Inflammatory macrophage treated with lipopolysaccharide for 1 hour (primary cell): Measurements from ENCODE around the gene RAPGEF6.
"Not testable (repeated sequence)": the region's sequence is repeated elsewhere in the genome, so short reads cannot be mapped to it uniquely, and the experiment has no call there.

Experiments used
- DNase-seq, 2 donors: peaks; one replicate each; pipeline ENCODE4 v3.0.0-alpha.2; 2020 to 2022

The RAPGEF6 gene

GRCh38 chr5:131641494-131641893 lies 6.5 kb upstream of the RAPGEF6 start:
- DNase-seq: no peak

DNA sequence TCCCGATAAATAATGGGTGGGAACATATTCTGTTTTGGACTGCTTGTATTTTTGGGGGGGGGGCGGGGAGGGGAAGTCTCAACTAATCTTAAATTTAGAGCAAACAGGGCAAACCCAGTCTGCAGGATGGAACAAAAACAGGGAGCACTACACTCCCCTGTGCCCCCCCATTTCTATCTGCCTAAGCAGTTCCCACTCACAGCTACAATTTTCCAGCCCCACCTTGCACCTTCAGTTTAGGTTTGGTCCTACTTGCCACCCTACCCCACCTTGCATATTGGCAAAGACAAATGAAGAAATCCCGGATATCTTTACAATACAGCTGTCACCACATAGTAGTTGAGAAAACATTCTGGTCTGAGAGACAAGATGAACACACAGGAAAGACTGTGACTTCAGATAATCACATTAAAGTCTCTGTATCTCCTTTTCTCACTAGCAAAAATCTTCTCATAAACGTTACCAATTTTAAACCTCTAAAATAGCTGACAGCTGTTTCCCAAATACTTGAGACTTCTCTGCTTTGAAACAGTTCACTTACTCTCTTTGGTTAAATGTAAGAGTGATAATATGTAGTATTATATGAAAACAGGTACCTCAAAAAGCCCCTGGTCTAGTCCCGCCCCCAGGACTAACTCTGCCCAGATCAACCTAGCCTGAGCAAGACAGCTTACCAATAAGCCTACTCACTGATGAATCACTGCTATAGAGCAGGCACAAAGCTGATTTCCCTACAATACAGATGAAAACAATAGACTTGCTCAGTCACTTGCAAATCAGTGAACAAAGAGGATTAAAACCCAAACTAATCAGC lies 5.2 kb upstream of the RAPGEF6 start:
- DNase-seq: no peak

DNA sequence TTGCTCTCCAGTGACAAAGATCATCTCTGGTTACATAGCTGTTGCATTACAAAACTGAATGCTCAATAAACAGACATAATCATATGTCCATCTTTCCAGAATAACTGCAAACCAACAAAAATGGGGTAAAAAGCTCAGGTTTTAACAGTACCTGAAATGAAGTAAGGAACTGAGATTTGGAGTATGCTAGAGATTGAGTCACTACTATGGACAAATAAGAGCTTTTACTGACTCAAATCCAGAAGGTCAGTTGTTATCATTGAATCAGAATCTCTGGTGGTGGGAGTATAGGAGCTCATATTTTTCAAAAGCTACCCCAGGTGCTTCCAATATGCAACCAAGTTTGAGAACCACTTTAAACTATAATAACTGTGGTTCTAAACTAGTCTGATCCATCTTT lies 4.1 kb upstream of the RAPGEF6 start:
- DNase-seq: no peak

GRCh38 chr5:131637694-131638093 lies 2.7 kb upstream of the RAPGEF6 start:
- DNase-seq: no peak

DNA sequence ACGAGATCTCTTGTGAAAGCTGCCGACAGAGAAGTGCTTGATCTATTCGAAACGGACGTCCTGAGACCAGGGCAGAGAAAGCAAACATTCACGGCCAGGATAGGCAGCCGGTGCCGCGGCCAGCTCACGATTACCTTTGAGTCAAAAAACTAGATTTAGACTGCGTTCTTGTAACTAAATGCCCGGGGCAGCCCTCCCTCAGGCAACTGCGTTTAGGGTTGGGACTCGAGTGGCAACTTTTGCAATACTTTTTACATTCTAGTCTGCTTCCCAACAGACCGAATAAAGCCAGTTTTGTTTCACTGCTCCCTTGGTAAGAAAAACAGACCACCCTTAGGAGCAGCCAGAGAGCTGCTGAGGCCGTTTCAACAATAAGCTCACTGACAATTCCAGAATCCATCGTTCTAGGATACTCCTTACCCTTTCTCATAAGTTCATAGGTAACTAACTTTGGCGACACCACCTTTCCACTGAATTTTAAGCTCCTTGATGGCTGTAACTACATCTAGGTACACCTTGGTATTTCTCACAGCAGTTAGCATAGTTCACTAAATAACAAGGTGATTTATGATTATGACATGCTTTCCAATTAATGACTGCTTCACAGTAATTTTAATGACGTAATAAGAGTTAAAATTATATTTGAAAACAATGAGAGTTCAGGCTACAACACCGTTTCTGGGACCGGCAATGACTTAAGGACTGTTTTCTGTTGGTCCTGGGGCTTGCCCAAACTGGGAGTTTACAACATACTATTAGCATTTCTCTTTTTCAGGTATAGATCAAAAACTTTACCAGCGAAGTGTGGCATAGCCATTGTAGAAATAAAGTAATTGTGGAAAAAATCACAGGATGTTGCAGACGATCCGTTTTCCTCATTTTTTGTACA lies 899 bp upstream of the RAPGEF6 start:
- DNase-seq: peak; percentile 26 to 38

DNA sequence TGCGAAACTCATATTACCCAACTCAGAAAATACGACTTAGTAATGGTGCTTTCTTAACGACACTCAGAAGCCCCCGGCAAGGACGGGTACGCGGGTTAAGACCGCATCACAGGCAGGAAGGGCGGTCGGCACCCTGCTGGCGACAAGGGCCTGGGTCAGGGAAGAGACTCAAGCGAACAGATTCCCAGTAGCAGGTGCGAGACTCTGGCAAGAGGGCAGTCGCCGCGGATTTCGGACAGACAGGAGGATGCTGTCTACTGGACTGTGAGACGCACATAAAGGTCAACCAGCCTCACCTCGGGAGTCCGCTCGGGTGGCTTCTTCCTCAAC lies 398 bp downstream of the RAPGEF6 start:
- DNase-seq: peak in 1 of 2 donors; percentile 49

DNA sequence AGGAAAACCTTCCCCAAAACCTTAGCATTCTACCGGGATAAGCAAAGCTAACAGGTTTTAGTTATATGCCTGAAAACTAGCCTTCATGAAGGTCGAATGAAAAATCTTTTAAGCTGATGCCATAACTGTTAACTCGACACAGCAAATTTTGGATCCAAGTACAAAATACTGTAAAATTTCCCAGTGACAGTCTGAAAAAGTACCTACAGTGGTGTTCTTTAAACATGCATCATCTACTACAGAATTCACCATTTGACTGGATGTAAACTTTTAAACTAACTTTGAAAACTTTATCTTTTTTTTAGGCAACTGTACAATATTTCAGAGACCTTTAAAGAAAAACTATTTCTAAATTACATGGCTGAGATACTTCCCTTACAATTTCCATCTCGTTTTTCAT lies 791 bp downstream of the RAPGEF6 start:
- DNase-seq: peak; percentile 29 to 43

- peak in 1 of 2 donors; percentile 25 for DNase-seq
Measured at GRCh38 chr5:131633830-131634229, 1.2 kb downstream of the RAPGEF6 start.

DNA sequence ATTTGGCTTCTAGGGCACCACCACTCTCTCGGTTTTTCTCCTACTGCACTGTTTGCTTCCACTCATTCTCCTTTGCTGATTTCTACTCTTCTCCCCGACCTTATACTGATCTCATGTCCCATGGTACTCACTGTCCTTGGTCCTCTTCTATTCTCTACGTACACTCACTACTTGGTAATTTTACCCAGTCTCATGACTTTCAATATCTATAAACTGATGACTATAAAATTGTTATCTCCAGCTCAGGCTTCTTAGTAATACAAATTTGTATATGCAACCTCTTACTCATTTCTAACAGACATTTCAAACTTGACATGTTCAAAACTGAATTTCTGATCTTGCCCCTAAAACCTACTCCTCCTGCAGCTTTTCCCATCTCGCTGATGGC lies 4.1 kb downstream of the RAPGEF6 start:
- DNase-seq: no peak

DNA sequence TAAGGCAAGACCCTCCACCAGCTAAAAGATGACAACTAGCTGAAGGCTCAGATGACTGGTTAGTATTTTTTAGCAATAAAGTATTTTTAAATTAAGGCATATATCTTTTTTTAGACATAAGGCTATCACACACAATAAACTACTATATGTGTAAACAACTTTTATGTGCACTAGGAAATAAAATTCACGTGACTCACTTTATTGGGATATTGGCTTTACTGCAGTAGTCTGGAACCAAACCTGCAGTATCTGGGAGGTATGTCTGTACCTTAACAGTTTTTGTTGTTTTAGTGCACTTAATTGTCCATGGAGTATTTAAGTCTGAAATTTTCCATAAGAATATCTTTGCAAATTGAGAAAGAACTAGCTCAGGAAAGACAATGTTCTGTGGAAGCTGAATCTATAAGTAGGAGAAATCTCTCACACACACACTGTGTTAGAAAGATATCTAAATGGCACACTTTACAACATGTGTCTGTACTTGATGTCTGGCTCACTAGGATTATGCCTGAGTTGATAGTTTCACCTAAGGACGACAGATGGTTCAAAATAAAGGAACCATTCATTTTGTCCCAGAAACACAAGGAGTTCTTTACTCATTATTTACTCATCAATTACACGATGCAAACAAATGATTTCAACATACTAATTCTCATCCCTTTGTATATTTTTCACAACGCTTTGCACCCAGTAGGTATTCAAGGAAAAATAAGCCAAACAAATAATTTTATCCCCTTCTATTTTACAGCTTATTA lies 4.6 kb downstream of the RAPGEF6 start:
- no peak for DNase-seq

DNA sequence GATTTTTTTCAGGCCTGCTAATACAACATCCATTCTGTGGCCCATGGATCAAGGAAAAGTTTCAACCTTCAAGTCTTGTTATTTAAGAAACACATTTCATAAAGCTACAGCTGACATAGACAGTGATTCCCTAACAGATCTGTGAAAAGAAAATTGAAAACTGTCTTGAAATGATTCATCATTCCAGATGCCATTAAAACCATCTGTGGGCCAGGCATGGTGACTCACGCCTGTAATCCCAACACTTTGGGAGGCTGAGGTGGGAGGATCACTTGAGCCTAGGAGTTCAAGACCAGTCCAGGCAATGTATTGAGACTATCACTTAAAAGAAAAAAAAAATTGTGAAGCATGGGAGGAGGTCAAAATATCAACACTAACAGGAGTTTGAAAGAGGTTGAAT lies 6.0 kb downstream of the RAPGEF6 start:
- DNase-seq: no peak

DNA sequence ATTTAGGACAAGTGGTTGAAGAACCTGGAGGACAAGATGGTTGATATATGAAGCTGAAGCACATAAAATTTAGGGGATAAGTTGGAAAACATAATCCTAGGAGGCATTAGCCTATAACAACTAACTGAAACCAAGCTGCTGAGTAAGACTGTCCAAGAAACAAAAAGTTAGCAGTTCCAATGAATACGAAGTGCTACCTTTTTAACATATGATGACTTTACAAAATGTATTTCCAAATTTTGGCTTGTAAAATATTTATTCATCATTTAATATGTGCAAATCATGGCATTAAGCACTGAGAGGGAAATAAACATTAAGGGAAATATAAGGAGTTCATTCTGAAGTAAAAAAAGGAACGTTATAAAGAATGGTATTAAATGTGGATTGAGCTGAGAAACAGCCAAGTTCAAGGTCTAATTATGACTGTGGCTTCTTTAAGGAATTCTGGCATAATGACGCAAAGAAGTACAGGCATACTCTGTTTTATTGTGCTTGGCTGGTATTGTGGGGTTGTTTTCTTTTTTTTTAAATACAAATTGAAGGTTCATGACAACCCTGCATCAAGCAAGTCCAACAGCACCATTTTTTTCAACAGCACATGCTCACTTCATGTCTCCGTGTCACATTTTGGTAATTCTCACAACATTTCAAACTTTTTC lies 7.7 kb downstream of the RAPGEF6 start:
- DNase-seq: no peak

DNA sequence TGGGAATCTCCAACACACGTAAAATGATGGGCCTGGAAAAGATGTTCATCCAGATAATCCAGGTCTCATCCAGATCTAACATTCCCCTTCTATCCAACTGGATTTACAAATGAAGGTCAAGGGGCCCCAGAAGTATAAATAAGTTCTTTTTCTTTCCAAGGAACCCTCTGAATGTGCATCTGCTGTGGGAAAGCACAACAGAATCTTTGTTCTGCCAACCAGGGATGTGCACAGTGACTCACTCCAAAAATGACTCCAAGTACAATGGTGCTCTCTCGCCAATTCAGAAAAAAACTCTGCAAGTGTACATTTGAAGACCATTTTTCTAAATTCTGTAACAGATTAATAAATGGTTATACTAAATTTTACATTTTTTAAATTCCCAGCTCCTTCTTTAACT lies 12.4 kb downstream of the RAPGEF6 start:
- DNase-seq: no peak

GRCh38 chr5:131621164-131621563 lies 13.9 kb downstream of the RAPGEF6 start:
- DNase-seq: not testable (repeated sequence)

DNA sequence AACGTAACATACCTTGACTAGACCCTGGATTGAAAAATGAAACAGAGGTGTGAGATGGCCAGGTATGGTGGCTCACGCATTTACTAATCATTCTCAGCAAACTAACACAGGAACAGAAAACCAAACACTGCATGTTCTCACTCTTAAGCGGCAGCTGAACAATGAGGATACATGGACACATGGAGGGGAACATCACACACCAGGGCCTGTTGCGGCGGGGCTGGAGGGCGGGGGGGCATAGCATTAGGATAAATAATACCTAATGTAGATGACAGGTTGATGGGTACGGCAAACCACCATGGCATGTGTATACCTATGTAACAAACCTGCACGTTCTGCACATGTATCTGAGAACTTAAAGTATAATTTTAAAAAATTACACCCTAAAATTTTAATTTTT lies 15.9 kb downstream of the RAPGEF6 start:
- DNase-seq: no peak

DNA sequence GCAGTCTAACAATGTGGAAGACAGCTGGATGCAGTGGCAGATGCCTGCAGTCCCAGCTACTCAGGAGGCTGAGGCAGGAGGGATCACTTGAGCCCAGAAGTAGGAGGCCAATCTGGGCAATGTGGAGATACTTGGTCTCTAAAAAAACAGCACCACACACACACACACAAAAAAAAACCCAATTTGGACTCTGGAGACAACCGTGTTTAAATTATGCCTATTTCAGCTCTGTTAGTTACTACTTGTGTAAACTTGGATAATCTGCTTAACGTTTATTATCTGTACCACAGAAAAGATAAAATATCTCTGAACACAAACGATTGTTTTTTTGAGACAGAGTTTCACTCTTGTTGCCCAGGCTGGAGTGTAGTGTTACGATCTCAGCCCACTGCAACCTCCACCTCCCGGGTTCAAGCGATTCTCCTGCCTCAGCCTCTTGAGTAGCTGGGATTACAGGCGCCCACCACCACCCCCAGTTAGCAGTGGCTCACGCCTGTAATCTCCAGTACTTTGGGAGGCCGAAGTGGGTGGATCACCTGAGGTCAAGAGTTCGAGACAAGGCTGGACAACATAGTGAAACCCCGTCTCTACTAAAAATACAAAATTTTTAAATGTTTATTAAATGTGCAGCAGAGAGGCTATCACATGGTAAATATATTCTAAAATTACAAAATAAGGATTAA lies 17.7 kb downstream of the RAPGEF6 start:
- no peak for DNase-seq

- DNase-seq: no peak
Measured at GRCh38 chr5:131615957-131616356, 19.1 kb downstream of the RAPGEF6 start.

DNA sequence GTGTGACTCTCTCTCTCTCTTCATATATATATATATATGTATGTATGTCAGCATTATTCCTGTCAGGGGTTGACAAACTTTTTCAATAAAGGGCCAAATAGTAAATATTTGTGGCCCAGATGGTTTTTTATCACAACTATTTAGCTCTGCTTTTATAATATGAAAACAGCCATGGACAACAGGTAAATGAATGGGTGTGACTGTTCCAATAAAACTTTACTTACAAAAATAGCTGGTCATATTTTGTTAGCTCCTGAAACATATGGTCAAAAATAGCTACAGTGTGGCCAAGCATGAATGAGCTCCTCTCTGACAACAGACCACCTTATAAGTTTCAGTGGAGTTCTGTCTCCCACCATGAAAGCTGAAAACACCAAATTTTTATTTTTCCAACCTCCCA lies 21.6 kb downstream of the RAPGEF6 start:
- DNase-seq: no peak

GRCh38 chr5:131611064-131611381 lies 24.0 kb downstream of the RAPGEF6 start:
- DNase-seq: no peak

- no peak for DNase-seq
Measured at GRCh38 chr5:131610198-131611063, 24.6 kb downstream of the RAPGEF6 start.

DNA sequence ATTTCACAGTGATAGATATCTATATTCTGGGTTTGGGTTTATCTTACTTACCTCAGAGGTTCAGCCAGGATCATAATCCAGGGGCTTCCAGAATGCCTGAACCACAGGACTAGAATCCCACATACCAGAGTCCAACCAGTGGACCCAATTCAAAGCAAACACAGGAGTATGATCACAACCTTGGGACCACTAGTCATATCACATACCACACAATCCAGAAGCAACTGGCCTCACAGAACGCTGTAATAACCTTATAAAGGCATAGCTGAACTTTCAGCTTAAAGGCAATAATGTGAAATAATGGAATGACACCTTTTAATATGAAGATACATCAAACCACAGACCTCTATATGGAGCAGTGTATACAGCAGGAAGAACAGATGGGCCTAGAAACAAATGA lies 25.3 kb downstream of the RAPGEF6 start:
- DNase-seq: no peak

DNA sequence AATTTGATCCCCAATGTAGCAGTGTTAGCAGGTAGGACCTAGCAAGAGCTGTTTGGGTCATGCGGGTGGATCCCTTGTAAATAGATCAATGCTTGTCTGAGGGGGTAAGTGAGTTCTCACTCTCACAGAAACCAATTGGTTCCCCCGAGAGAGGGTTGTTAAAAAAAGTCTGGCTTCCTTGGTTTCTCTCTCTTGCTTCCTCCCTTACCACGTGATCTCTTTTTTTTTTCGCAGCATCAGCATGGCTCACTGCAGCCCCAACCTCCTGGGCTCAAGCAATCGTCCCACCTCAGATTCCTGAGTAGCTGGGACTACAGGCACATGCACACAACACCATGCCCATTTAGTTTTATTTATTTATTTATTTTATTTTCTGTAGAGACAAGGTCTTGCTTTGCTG lies 26.4 kb downstream of the RAPGEF6 start:
- no peak for DNase-seq
